SK-N-SH (cell line): Measurements from ENCODE around the gene NOS2. TPM values are rescaled to one million over a fixed set of nuclear protein-coding genes. Genes with fewer than 3 reads are reported as not detected.

Source experiments
- CTCF ChIA-PET: fragments of 300-600, 350-600 bp; formaldehyde crosslinking; extraction: SDS; loops from one replicate; lab custom pipeline; 2021; lab: Yijun Ruan, JAX
- POLR2A ChIA-PET: fragments of 350-600 bp; sonication (Branson Sonifier 250); formaldehyde crosslinking; extraction: SDS; loops from one replicate; lab custom pipeline; 2020; ENCODE audit warnings: antibody characterized with exemption, inconsistent platforms; lab: Yijun Ruan, JAX
- DNase-seq: peaks from one replicate; pipeline ENCODE4 v3.0.0; 2012
- H2AFZ ChIP-seq: fragments of 200-600 bp; sonication (generic); 2 replicates; pipeline ENCODE4 v1.8.1; 2016; ENCODE audit warnings: antibody characterized with exemption, mild to moderate bottlenecking, low read depth
- H3F3A ChIP-seq: fragments of 200-600 bp; sonication (generic); replicated peaks from 2 replicates; pipeline ENCODE3; 2016; ENCODE audit warnings: antibody characterized with exemption, mild to moderate bottlenecking; ENCODE audit not compliant: insufficient read depth
- H3K27ac ChIP-seq, 2 experiments: fragments of 200-500 bp in 1 of 2; fragments of 200-600 bp in 1 of 2; sonication (Bioruptor generic) in 1 of 2; sonication (generic), shearing (Covaris generic) in 1 of 2; 2 replicates each; pipeline versions ENCODE4 v1.5.1 to v1.6.1; 2014 to 2016; ENCODE audit warnings: low read depth in 2 of 2, inconsistent platforms in 1 of 2, low read length in 1 of 2, mild to moderate bottlenecking in 1 of 2, mixed read lengths in 1 of 2
- H3K27me3 ChIP-seq: fragments of 200-600 bp; sonication (generic), shearing (Covaris generic); 2 replicates; pipeline ENCODE4 v1.6.1; 2016; ENCODE audit warnings: mixed run types; ENCODE audit not compliant: insufficient read depth
- H3K36me3 ChIP-seq, 2 experiments: fragments of 200-500 bp in 1 of 2; fragments of 200-600 bp in 1 of 2; sonication (Bioruptor generic) in 1 of 2; sonication (generic) in 1 of 2; replicated peaks in 1 of 2; 2 replicates each; pipeline versions ENCODE3 to v1.5.1; 2014 to 2016; ENCODE audit warnings: low read length in 1 of 2, mild to moderate bottlenecking in 1 of 2; ENCODE audit not compliant: insufficient read depth in 2 of 2, control insufficient read depth in 1 of 2
- H3K4me1 ChIP-seq, 2 experiments: fragments of 200-500 bp in 1 of 2; fragments of 200-600 bp in 1 of 2; sonication (Bioruptor generic) in 1 of 2; sonication (generic), shearing (Covaris generic) in 1 of 2; 2 replicates each; pipeline versions ENCODE4 v1.5.1 to v1.6.1; 2014 to 2016; ENCODE audit warnings: low read depth in 1 of 2, low read length in 1 of 2, mixed run types in 1 of 2; ENCODE audit not compliant: insufficient read depth in 2 of 2, control insufficient read depth in 1 of 2
- H3K4me2 ChIP-seq: fragments of 200-600 bp; sonication (generic), shearing (Covaris generic); 2 replicates; pipeline ENCODE4 v1.6.1; 2017; ENCODE audit warnings: mixed run types
- H3K4me3 ChIP-seq, 2 experiments: fragments of 200-500 bp in 1 of 2; fragments of 200-600 bp in 1 of 2; sonication (Bioruptor generic) in 1 of 2; sonication (generic), shearing (Covaris generic) in 1 of 2; 2 replicates each; pipeline versions ENCODE4 v1.5.1 to v1.8.1; 2014 to 2016; ENCODE audit warnings: low read depth in 2 of 2, inconsistent platforms in 1 of 2, low read length in 1 of 2, mild to moderate bottlenecking in 1 of 2, mixed read lengths in 1 of 2, moderate library complexity in 1 of 2
- H3K79me2 ChIP-seq: fragments of 200-600 bp; sonication (generic); 2 replicates; pipeline ENCODE4 v1.8.1; 2017; ENCODE audit warnings: mild to moderate bottlenecking; ENCODE audit not compliant: insufficient read depth
- H3K9ac ChIP-seq: fragments of 200-600 bp; sonication (generic); 2 replicates; pipeline ENCODE4 v1.6.1; 2017; ENCODE audit warnings: mixed run types
- H3K9me2 ChIP-seq: fragments of 200-600 bp; sonication (generic); 2 replicates; pipeline ENCODE4 v1.6.1; 2017; ENCODE audit warnings: mixed run types
- H3K9me3 ChIP-seq: fragments of 200-600 bp; sonication (generic); 2 replicates; pipeline ENCODE4 v1.6.1; 2017; ENCODE audit warnings: mixed run types, mild to moderate bottlenecking, moderate library complexity
- H4K20me1 ChIP-seq: fragments of 200-600 bp; sonication (generic); 2 replicates; pipeline ENCODE4 v1.6.1; 2017; ENCODE audit warnings: mild to moderate bottlenecking, mixed run types; ENCODE audit not compliant: insufficient read depth
- EZH2phosphoT487 ChIP-seq: fragments of 200-600 bp; sonication (generic); IDR thresholded peaks from 2 replicates; pipeline ENCODE4 v1.6.1; 2017; ENCODE audit warnings: low read depth, mixed run types, mild to moderate bottlenecking, antibody characterized with exemption, moderate library complexity, borderline replicate concordance
- GABPA ChIP-seq: IDR thresholded peaks from 2 replicates; pipeline ENCODE4 v1.4.0; 2012; ENCODE audit warnings: low read depth, mild to moderate bottlenecking
- NFIC ChIP-seq: IDR thresholded peaks from 2 replicates; pipeline ENCODE4 v1.4.0; 2012; ENCODE audit warnings: borderline replicate concordance
- POLR2AphosphoS5 ChIP-seq: IDR thresholded peaks from 2 replicates; pipeline ENCODE4 v1.6.1; 2012; ENCODE audit warnings: low read depth, low read length
- RXRA ChIP-seq: IDR thresholded peaks from 2 replicates; pipeline ENCODE4 v1.4.0; 2012; ENCODE audit warnings: low read depth, mild to moderate bottlenecking, borderline replicate concordance
- TEAD4 ChIP-seq: IDR thresholded peaks from 2 replicates; pipeline ENCODE4 v1.4.0; 2012; ENCODE audit warnings: mild to moderate bottlenecking, borderline replicate concordance; ENCODE audit not compliant: insufficient read depth
- ZBTB33 ChIP-seq: IDR thresholded peaks from 2 replicates; pipeline ENCODE4 v1.4.0; 2012; ENCODE audit warnings: low read depth, borderline replicate concordance
- WGBS: methylation state at CpG from one replicate; pipeline ENCODE4 v1.1.6; 2017; ENCODE audit warnings: low lambda C conversion rate; 5-methylcytosine and 5-hydroxymethylcytosine counted together
- polyA plus RNA-seq, 3 experiments: library from polyadenylated mRNA; depleted of rRNA; stranded (reverse); fragments of >200 nt; gene quantifications; 2 replicates each; pipeline ENCODE4 v1.2.3, GENCODE V29; 2012
- TF ChIP-seq, protein P1 (sequence below): IDR thresholded peaks from 2 replicates; pipeline ENCODE4 v1.6.1; 2012; ENCODE audit warnings: mild to moderate bottlenecking, low read depth, low read length, moderate library complexity
- TF ChIP-seq, protein P2 (sequence below): fragments of 150-350 bp; IDR thresholded peaks from 2 replicates; pipeline ENCODE4 v1.6.1; 2017; ENCODE audit warnings: antibody characterized with exemption, low read length, low read depth, borderline replicate concordance

Gene NOS2
- polyA plus RNA-seq, 1 of the 3 experiments (the other 2 are of a cell fraction), result not detected

DNA sequence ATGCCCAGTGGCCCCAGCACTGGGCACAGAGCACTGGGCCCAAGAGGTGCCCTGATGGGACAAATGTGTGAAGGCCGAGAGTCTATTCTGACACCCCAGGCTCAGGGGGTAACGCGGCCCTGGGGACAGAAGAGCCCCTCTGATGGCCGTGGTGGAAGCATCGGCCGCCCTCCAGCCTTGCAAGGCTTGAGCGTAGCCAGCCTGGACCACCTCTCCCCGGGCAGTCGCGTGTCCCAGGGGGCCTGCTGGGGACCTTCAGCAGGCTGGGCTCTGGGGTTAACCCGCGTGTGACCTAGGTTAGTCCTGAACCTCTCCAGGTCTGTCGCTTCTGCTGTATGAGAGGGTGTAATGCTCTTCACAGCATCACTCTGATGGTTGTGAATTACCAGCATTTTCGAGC, 40.8 kb downstream of the NOS2 start:
- Histone ChIP-seq H3K27ac (no peak overlapping the region), H3K4me3 (no peak overlapping the region; a peak in 1 of 4 replicates), H3K36me3 (no peaks in the 10 kb centered on the region), H2AFZ (no peak overlapping the region), H3K9ac (no peak overlapping the region), H3K9me3 (no peaks in the 10 kb centered on the region), H3K9me2 (no peaks in the 10 kb centered on the region), H3K79me2 (no peaks in the 10 kb centered on the region), H3K4me1 (no peaks in the 10 kb centered on the region), H3K4me2 (no peak overlapping the region), H4K20me1 (no peaks in the 10 kb centered on the region), H3F3A (no peaks in the 10 kb centered on the region), H3K27me3 (no peaks in the 10 kb centered on the region)
- 40% methylated on average over 2 of the region's 14 CpGs for WGBS
- TF ChIP-seq POLR2AphosphoS5 (no peak), NFIC (no peak), EZH2phosphoT487 (no peak), TEAD4 (no peak), GABPA (no peak), ZBTB33 (no peak), RXRA (no peak)
- TF ChIP-seq, protein P1, sequence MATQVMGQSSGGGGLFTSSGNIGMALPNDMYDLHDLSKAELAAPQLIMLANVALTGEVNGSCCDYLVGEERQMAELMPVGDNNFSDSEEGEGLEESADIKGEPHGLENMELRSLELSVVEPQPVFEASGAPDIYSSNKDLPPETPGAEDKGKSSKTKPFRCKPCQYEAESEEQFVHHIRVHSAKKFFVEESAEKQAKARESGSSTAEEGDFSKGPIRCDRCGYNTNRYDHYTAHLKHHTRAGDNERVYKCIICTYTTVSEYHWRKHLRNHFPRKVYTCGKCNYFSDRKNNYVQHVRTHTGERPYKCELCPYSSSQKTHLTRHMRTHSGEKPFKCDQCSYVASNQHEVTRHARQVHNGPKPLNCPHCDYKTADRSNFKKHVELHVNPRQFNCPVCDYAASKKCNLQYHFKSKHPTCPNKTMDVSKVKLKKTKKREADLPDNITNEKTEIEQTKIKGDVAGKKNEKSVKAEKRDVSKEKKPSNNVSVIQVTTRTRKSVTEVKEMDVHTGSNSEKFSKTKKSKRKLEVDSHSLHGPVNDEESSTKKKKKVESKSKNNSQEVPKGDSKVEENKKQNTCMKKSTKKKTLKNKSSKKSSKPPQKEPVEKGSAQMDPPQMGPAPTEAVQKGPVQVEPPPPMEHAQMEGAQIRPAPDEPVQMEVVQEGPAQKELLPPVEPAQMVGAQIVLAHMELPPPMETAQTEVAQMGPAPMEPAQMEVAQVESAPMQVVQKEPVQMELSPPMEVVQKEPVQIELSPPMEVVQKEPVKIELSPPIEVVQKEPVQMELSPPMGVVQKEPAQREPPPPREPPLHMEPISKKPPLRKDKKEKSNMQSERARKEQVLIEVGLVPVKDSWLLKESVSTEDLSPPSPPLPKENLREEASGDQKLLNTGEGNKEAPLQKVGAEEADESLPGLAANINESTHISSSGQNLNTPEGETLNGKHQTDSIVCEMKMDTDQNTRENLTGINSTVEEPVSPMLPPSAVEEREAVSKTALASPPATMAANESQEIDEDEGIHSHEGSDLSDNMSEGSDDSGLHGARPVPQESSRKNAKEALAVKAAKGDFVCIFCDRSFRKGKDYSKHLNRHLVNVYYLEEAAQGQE, result no peak
- TF ChIP-seq, protein P2, sequence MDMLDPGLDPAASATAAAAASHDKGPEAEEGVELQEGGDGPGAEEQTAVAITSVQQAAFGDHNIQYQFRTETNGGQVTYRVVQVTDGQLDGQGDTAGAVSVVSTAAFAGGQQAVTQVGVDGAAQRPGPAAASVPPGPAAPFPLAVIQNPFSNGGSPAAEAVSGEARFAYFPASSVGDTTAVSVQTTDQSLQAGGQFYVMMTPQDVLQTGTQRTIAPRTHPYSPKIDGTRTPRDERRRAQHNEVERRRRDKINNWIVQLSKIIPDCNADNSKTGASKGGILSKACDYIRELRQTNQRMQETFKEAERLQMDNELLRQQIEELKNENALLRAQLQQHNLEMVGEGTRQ, result no peak
- no peak for DNase-seq
- POLR2A ChIA-PET, result interaction anchor here (1.3 kb wide), 1 partner anchor 120 kb away, joined by 5 read pairs; no protein-coding TSS in a partner anchor
- CTCF ChIA-PET, result interaction anchor here (0.6 to 9.2 kb wide), 30 partner anchors 10 to 492 kb away, joined by 3 to 289 read pairs (median 7); partner anchors contain the start of gene LYRM9
